Keratinocyte (primary cell): ENCODE data around the gene CARMIL1. TPM values are rescaled to one million over a fixed set of nuclear protein-coding genes. Genes with fewer than 3 reads are reported as not detected.

Source experiments
- DNase-seq: peaks from one replicate; pipeline ENCODE4 v3.0.0-alpha.2; 2011; ENCODE audit warnings: low read depth, missing footprints, low spot score
- FAIRE-seq: peaks from 2 replicates; lab custom pipeline; 2011; peaks lifted over from hg19 to GRCh38; lab: Jason Lieb, UNC
- H2AFZ ChIP-seq: 2 replicates; pipeline ENCODE4 v1.6.0; 2012; ENCODE audit warnings: low read length, control low read depth, inconsistent platforms; ENCODE audit not compliant: control insufficient read depth
- H3K27ac ChIP-seq: 2 replicates; pipeline ENCODE4 v1.5.1; 2011; ENCODE audit warnings: low read length; ENCODE audit not compliant: control insufficient read depth, insufficient read depth
- H3K27me3 ChIP-seq: 3 replicates; pipeline ENCODE4 v1.6.0; 2011; ENCODE audit warnings: low read length; ENCODE audit not compliant: control insufficient read depth, insufficient read depth; ENCODE audit errors: extremely low read depth
- H3K36me3 ChIP-seq, 2 experiments: 2 replicates in 1 of 2; 3 replicates in 1 of 2; pipeline ENCODE4 v1.5.1; 2011; ENCODE audit warnings: low read length in 2 of 2, mild to moderate bottlenecking in 1 of 2; ENCODE audit not compliant: control insufficient read depth in 2 of 2, insufficient read depth in 2 of 2; ENCODE audit errors: extremely low read depth in 1 of 2
- H3K4me1 ChIP-seq: 3 replicates; pipeline ENCODE4 v1.5.1; 2011; ENCODE audit warnings: low read length; ENCODE audit not compliant: control insufficient read depth, insufficient read depth; ENCODE audit errors: extremely low read depth
- H3K4me2 ChIP-seq: 3 replicates; pipeline ENCODE4 v1.6.0; 2011; ENCODE audit warnings: low read depth, low read length; ENCODE audit not compliant: control insufficient read depth, insufficient read depth; ENCODE audit errors: extremely low read depth
- H3K4me3 ChIP-seq, 3 experiments: fragments of 200-600 bp in 1 of 3; sonication (generic) in 1 of 3; 2 replicates in 2 of 3; 3 replicates in 1 of 3; pipeline ENCODE4 v1.5.1; 2011 to 2016; ENCODE audit warnings: low read length in 3 of 3, mild to moderate bottlenecking in 3 of 3, control low read depth in 2 of 3, inconsistent platforms in 1 of 3, low read depth in 1 of 3, mixed read lengths in 1 of 3, mixed run types in 1 of 3, moderate library complexity in 1 of 3; ENCODE audit not compliant: control insufficient read depth in 2 of 3, insufficient read depth in 2 of 3; ENCODE audit errors: extremely low read depth in 1 of 3
- H3K79me2 ChIP-seq: 2 replicates; pipeline ENCODE4 v1.6.0; 2012; ENCODE audit warnings: low read length; ENCODE audit not compliant: control insufficient read depth, insufficient read depth
- H3K9ac ChIP-seq: 3 replicates; pipeline ENCODE4 v1.6.0; 2011; ENCODE audit warnings: low read length; ENCODE audit not compliant: control insufficient read depth, insufficient read depth; ENCODE audit errors: extremely low read depth
- H3K9me1 ChIP-seq: 3 replicates; pipeline ENCODE4 v1.6.0; 2011; ENCODE audit warnings: low read length; ENCODE audit not compliant: control insufficient read depth, insufficient read depth; ENCODE audit errors: extremely low read depth
- H3K9me3 ChIP-seq: 2 replicates; pipeline ENCODE4 v1.5.1; 2012; ENCODE audit warnings: low read depth, low read length; ENCODE audit not compliant: control insufficient read depth
- H4K20me1 ChIP-seq: 3 replicates; pipeline ENCODE4 v1.6.0; 2011; ENCODE audit warnings: low read length; ENCODE audit not compliant: control insufficient read depth, insufficient read depth; ENCODE audit errors: extremely low read depth
- CTCF ChIP-seq, 3 experiments: IDR thresholded peaks in 1 of 3; conservative IDR thresholded peaks in 1 of 3; optimal IDR thresholded peaks in 1 of 3; 2 replicates in 2 of 3; 3 replicates in 1 of 3; pipeline versions ENCODE3 to v1.5.1; 2011; ENCODE audit warnings: low read length in 3 of 3, mild to moderate bottlenecking in 3 of 3, moderate library complexity in 2 of 3, control low read depth in 1 of 3, inconsistent platforms in 1 of 3; ENCODE audit not compliant: insufficient read depth in 2 of 3; ENCODE audit errors: extremely low read depth in 1 of 3
- EZH2 ChIP-seq: IDR thresholded peaks from one replicate; pipeline ENCODE4 v1.6.1; 2012; ENCODE audit warnings: inconsistent platforms, mild to moderate bottlenecking, low read length, moderate library complexity
- dilution Hi-C: fragments of 300-500 bp; cut with MboI; formaldehyde crosslinking; loops from one replicate; pipeline ENCODE4 v1.7.0; 2020; ENCODE audit warnings: low sequenced_read_pairs; ENCODE audit not compliant: extremely low pct_ligation_motif_present
- polyA plus RNA-seq, 5 experiments: library from polyadenylated mRNA; depleted of rRNA in 3 of 5; stranded (reverse) in 3 of 5; stranded (forward) in 1 of 5; unstranded in 1 of 5; fragments of >200 nt; gene quantifications; 1 replicate in 1 of 5; 2 replicates in 3 of 5; 3 replicates in 1 of 5; pipeline versions ENCODE4 v1.2.1 to v1.2.3, GENCODE V29; 2011 to 2012; ENCODE audit warnings: missing spikeins in 2 of 5, low read depth in 1 of 5, low replicate concordance in 1 of 5

Gene CARMIL1
- polyA plus RNA-seq, 1 donor (not counting 4 experiments of a cell fraction or from before 2014, with no cell fraction given), result 18.9 TPM

DNA sequence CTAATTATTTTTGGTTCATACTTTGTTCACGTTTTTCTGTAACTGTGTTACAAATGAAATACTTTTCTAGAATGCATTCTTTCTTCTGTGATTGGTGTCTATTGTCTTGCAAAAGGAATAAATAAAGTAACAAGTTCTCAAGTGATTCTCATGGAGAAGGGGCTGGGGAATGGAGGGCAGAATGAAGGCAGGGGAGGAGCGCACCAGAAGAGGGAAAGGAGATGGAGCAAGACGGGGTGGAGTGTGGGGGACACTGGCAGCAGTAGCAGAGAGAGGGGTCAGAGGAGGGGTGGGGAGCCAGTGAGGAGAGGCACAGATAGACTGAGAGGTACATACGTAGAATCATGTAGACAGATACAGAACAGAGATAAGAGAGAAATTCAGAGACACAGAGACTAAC, 136.5 kb downstream of the CARMIL1 start:
- H2AFZ ChIP-seq, result no peak overlapping the region
- no peak overlapping the region for H3K4me3 ChIP-seq
- H3K9me3 ChIP-seq, result no peaks in the 10 kb centered on the region
- no peak overlapping the region for H3K4me2 ChIP-seq
- no peaks in the 10 kb centered on the region for H3K4me1 ChIP-seq
- no peak overlapping the region for H3K9ac ChIP-seq
- dilution Hi-C loops, result no loop called here
- no peak for DNase-seq
- peaks cover 3% of the 10 kb centered on the region for H3K9me1 ChIP-seq
- no peaks in the 10 kb centered on the region for H4K20me1 ChIP-seq
- peaks cover 26% of the 10 kb centered on the region for H3K79me2 ChIP-seq
- no peaks in the 10 kb centered on the region for H3K27me3 ChIP-seq
- TF ChIP-seq EZH2, result no peak
- TF ChIP-seq CTCF (optimal IDR thresholded peaks at IDR 0.05 in 1 of 3, IDR thresholded peaks at IDR 0.05 in 1 of 3, conservative IDR thresholded peaks at IDR 0.05 in 1 of 3; ENCODE audit: extremely low read depth in 1 of 3, insufficient read depth in 2 of 3, low read length in 3 of 3), result no peak
- H3K36me3 ChIP-seq, result no peaks in the 10 kb centered on the region
- H3K27ac ChIP-seq, result no peak overlapping the region
- no peak for FAIRE-seq

- no peaks in the 10 kb centered on the region for H4K20me1 ChIP-seq
- H3K9ac ChIP-seq, result no peak overlapping the region
- H3K79me2 ChIP-seq, result peaks cover 21% of the 10 kb centered on the region
- TF ChIP-seq EZH2, result no peak
- H3K9me3 ChIP-seq, result no peaks in the 10 kb centered on the region
- dilution Hi-C loops, result no loop called here
- no peak for DNase-seq
- peaks cover 3% of the 10 kb centered on the region for H3K9me1 ChIP-seq
- no peak overlapping the region for H3K4me3 ChIP-seq
- no peak overlapping the region for H3K4me2 ChIP-seq
- H3K36me3 ChIP-seq, result no peaks in the 10 kb centered on the region
- H2AFZ ChIP-seq, result no peak overlapping the region
- no peak for FAIRE-seq
- no peaks in the 10 kb centered on the region for H3K4me1 ChIP-seq
- no peak overlapping the region for H3K27ac ChIP-seq
- no peaks in the 10 kb centered on the region for H3K27me3 ChIP-seq
Observed at GRCh38 chr6:25417046-25417605, 138.0 kb downstream of the CARMIL1 start.

- no peak for FAIRE-seq
- Histone ChIP-seq H4K20me1 (no peaks in the 10 kb centered on the region), H3K36me3 (no peaks in the 10 kb centered on the region), H2AFZ (no peak overlapping the region), H3K4me2 (no peak overlapping the region), H3K79me2 (peaks cover 21% of the 10 kb centered on the region), H3K9me3 (no peaks in the 10 kb centered on the region), H3K9ac (no peak overlapping the region), H3K27me3 (no peaks in the 10 kb centered on the region), H3K9me1 (peaks cover 3% of the 10 kb centered on the region), H3K4me3 (no peak overlapping the region), H3K4me1 (no peaks in the 10 kb centered on the region), H3K27ac (no peak overlapping the region)
- DNase-seq, result no peak
- no peak for TF ChIP-seq EZH2
- no peak for TF ChIP-seq CTCF (optimal IDR thresholded peaks at IDR 0.05 in 1 of 3, IDR thresholded peaks at IDR 0.05 in 1 of 3, conservative IDR thresholded peaks at IDR 0.05 in 1 of 3; ENCODE audit: extremely low read depth in 1 of 3, insufficient read depth in 2 of 3, low read length in 3 of 3)
- dilution Hi-C loops, result no loop called here
Observed at GRCh38 chr6:25418454-25419052, 139.4 kb downstream of the CARMIL1 start.
